GM21360 (cell line): ENCODE results near the gene FMN1.

ENCODE experiments used
- ATAC-seq: cut with Tn5 transposase; IDR thresholded peaks from one replicate; pipeline ENCODE4 v1.9.1; 2021; ENCODE audit warnings: mild to moderate bottlenecking, moderate library complexity; ENCODE audit not compliant: unreplicated experiment

The FMN1 gene

GRCh38 chr15:32802286-32802936, 392.1 kb downstream of the FMN1 start:
- no peak for ATAC-seq

GRCh38 chr15:32799936-32800535, 394.5 kb downstream of the FMN1 start:
- no peak for ATAC-seq

DNA sequence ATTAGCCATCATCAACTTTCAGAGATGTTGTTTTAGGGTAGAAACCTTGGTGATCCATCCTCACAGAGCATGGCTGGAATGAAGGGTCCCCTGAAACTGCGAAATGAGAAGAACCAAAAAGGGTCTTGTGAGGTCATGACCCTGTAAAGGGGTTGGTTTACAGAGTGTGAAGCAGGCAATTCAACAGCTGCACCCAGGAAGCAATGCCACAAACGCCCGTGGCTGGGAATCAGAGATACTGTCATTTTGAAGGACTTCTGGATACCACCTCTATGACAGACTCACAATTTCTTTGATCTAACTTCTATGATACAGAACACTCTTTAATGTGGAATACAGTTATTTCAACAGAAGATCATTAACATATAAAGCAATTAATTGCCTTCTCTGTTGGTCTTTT, 397.7 kb downstream of the FMN1 start:
- ATAC-seq = no peak

GRCh38 chr15:32794973-32795372, 399.5 kb downstream of the FMN1 start:
- no peak for ATAC-seq

GRCh38 chr15:32792436-32792835, 402.1 kb downstream of the FMN1 start:
- no peak for ATAC-seq

DNA sequence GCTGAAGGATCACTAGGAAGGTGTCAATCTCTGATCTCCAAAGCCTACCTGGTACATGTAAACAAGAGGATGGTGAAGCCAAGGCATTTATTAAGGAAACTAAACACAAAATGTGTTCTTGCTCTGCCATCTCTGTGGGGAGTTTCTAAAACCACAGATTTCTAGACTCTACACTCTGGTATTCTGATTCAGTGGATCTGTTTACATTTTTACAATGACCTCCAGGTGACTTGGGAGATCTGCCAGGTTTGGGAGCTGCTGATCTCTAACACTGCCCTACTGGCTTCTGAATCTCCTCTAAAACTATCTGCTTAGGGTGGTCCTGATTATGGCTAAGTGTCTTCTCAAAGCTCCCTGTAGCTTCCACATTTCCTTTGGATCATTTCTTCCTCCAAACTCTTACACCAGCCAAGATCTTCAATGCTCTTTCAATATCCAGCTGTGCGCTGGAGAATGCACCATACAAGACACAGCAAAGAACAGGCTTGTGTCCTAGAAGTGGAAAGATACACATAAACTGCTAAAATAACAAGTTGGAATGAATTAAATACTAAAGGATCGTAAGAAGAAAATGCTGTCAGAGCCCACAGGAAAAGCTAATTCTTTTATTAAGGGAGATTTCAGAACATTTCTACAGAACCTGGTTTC, 404.0 kb downstream of the FMN1 start:
- ATAC-seq = no peak

DNA sequence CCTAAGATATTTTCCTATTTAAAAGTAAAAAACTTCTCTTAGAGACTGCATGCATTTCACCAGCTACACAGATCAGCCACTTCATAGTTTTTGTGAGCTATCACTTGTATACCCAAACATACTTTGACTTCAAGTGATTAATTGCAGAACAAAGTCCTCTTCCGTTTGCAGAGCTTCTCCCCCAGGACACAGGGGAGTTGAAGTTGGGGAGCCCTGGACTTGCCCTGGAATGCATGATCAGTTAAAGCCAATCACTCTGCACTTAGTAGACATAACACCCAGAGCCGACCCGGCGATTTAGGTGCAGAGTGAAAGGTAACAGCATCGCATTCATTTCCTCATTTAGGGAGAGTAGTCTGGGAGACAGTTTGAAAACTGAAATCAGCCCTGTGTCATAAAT, 406.6 kb downstream of the FMN1 start:
- no peak for ATAC-seq

DNA sequence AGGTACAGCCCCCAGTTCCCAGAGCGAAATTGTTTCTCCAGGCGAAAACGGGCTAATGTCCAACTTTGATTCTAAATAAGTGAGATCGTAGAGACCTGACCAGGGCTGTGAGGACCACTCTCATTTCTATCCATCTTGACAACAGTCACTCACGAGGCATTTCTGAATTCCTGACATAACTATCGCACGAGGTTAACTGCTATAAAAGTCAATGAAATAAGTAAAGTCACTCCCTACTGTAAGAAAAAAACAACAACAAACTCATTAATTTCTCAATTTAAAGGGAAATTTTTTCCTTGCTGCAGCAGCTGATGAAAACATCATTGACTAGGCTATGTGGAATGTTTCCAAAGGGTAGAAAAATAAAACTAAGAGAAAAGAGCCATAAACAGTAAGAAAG, 407.6 kb downstream of the FMN1 start:
- ATAC-seq = no peak

DNA sequence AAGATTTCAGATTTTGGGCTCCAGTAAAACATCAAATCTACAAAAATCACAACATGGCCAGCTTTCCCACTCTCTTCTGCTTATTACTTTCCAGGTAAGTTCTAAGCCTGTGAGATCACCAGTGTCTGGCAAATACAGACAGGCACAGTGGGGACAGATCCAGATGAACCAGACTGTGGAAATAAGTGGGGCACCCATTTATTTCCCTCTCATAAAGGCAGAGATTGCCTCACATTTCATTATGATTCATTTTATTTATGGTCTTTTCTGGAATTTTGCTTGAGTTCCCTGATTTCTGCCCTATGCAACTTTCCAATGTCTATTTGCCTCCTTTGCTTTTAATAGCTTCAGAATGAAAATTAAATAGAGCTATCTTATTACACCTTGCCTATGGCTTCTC, 409.9 kb downstream of the FMN1 start:
- ATAC-seq = no peak

GRCh38 chr15:32781781-32782180, 412.7 kb downstream of the FMN1 start:
- ATAC-seq = no peak

GRCh38 chr15:32778391-32779176, 415.9 kb downstream of the FMN1 start:
- no peak for ATAC-seq

DNA sequence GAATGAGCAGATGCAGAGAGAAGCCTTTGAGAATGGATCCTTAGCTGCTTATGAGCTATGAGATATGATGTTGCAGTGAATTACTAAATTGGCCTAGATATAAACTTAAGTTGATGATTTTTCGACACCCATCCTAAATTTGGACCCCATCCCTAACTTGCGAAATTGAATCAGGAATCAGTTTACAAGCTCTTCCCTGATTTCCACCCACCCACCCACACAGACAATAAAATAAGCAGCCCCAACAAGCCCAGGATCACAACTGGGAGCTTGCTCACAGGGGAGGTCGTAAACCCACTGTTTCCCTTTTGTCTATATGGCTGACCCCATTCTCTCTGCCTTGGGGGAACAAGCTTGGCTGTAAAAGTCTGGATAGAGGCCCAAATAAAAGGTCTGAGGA, 419.4 kb downstream of the FMN1 start:
- no peak for ATAC-seq

DNA sequence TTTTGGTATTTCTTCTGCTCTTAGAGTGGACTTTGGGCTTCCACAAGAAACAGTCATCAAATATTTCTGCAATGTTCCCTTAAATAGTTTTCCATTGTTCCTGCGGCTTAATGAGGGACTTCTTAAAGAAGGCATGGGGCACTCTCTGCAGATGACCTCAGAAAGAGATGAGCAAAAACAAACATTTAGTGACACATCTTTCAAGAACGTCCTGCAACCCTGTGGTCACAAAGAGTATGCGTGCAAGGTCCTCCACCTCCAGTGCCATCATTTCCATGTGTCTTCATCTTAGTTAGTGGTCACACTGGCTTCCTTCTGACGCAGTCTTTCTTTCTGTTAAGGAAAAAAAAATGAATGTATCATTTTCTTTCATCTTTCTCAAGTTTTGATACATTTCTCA, 420.5 kb downstream of the FMN1 start:
- ATAC-seq = no peak

GRCh38 chr15:32767236-32767635, 427.3 kb downstream of the FMN1 start:
- ATAC-seq = no peak

DNA sequence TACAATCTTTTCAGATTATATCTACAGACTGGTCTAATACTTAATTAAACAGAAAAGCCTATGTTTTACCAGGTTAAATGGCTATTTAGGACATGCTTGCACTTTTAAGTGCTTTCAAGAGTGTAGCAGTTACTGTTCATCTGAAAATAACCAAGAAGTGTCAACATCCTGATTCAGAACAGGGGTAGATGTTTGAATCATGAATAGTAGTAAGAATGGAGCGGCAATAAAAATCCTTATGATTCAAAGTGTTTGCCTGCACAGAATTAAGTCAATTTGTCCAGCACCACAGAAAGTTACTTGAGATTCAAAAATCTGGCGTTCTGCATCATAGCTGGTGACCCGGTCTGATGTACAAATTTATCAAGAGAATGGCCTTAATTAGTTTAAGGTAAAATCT, 428.4 kb downstream of the FMN1 start:
- no peak for ATAC-seq

GRCh38 chr15:32765236-32765635, 429.3 kb downstream of the FMN1 start:
- no peak for ATAC-seq

DNA sequence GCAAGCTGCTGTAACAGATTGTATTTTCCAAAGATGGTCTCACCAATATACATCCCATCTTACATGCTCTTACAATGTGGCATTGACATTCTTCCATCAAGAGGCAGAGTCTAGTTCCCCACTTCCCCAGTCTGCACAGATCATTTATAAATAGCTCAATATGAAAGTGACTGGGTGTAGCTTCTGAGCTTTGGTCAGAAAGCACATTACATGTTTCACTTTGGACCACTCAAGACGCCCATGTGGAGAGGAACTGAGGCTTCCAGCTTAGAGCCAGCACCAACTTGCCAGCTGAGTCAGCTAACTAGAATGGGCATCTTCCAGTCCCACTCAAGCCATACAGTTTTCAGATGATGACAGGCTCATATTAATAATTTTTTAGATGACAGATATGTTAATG, 431.2 kb downstream of the FMN1 start:
- no peak for ATAC-seq

DNA sequence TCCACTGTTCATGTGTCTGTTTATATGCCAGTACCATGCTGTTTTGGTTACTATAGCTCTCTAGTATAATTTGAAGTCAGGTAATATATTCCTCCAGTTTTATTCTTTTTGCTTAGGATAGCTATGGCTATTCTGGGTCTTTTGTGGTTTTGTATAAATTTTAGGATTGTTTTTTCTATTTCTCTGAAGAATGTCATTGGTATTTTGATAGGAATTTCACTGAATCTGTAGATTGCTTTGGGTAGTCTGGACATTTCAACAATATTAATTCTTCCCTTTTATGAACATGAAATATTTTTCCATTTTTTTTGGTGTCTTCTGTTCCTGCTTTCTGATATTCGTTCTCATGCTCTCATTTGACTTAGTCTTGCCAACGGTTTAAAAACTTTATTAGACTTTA, 437.1 kb downstream of the FMN1 start:
- no peak for ATAC-seq

DNA sequence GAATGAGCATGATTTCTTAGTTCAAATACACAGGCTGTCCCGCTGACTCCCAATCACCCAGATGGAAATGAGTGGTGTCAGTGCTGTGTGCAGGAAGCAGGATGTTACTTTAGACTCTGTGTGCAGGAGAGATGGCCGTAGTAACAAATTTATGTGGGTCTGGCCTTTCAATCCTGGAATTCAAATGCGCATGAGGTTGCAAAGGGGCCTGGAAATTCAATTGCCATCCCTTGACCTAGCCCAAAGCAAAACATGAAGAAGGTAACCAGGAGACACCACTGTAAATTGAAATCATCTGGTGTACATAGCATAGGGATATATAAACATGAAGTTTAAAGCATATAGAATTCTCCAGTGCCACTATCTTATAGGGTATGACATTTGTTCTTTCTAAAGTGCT, 443.5 kb downstream of the FMN1 start:
- ATAC-seq = no peak

- ATAC-seq = no peak
Observed at GRCh38 chr15:32747921-32748342, 446.6 kb downstream of the FMN1 start.

GRCh38 chr15:32746116-32746857, 448.2 kb downstream of the FMN1 start:
- no peak for ATAC-seq
